Measurements from ENCODE around the gene RSKR. TPM values are rescaled to one million over a fixed set of nuclear protein-coding genes. Genes with fewer than 3 reads are reported as not detected.

The RSKR gene
- total RNA-seq, 3 donors from 2014 or later (not counting 1 experiment from before 2014, with no cell fraction given) = 10.0 to 14.6 (median 14.0) TPM

- H3K4me1 Mint-ChIP-seq = peaks cover 19 to 21% of the 10 kb centered on the region in 2 donors
- H3K4me3 ChIP-seq (ENCODE audit: low read length) = no peak overlapping the region
- no peaks in the 10 kb centered on the region for H3K9me3 Mint-ChIP-seq
- H3K9me3 ChIP-seq (ENCODE audit: control insufficient read depth, insufficient read depth, low read length) = no peaks in the 10 kb centered on the region
- DNase-seq (no peak), ATAC-seq (no peak)
- TF ChIP-seq CTCF (IDR thresholded peaks at IDR 0.05) = no peak
- no peak overlapping the region for H3K4me3 Mint-ChIP-seq
- no peak overlapping the region for H3K27ac ChIP-seq (ENCODE audit: low read length)
- H3K27ac Mint-ChIP-seq = no peak overlapping the region
- peaks cover 92% of the 10 kb centered on the region for H3K36me3 ChIP-seq (ENCODE audit: control insufficient read depth, insufficient read depth, low read length)
- no peaks in the 10 kb centered on the region for H3K27me3 ChIP-seq (ENCODE audit: control insufficient read depth, insufficient read depth, low read length)
- intact Hi-C loops (cut with micrococcal nuclease) = no loop called here
- WGBS (ENCODE audit: insufficient coverage) = 94% methylated on average over 14 of the region's 14 CpGs
- H3K4me1 ChIP-seq (ENCODE audit: control insufficient read depth, insufficient read depth, low read length) = no peaks in the 10 kb centered on the region
- no peaks in the 10 kb centered on the region for H3K27me3 Mint-ChIP-seq (ENCODE audit: low read depth in 2 of 2)
- H3K36me3 Mint-ChIP-seq = peaks cover 45% of the 10 kb centered on the region
Measured at GRCh38 chr17:28634206-28634865, 20.4 kb upstream of the RSKR start.

- WGBS (ENCODE audit: insufficient coverage) = 96% methylated on average over 4 of the region's 4 CpGs
- Mint-ChIP-seq H3K9me3 (no peaks in the 10 kb centered on the region), H3K36me3 (peaks cover 18% of the 10 kb centered on the region), H3K27me3 (ENCODE audit: low read depth in 2 of 2) (no peaks in the 10 kb centered on the region), H3K4me3 (no peak overlapping the region), H3K27ac (no peak overlapping the region), H3K4me1 (no peaks in the 10 kb centered on the region)
- Histone ChIP-seq H3K4me1 (ENCODE audit: control insufficient read depth, insufficient read depth, low read length) (no peaks in the 10 kb centered on the region), H3K27me3 (ENCODE audit: control insufficient read depth, insufficient read depth, low read length) (no peaks in the 10 kb centered on the region), H3K27ac (ENCODE audit: low read length) (no peak overlapping the region), H3K4me3 (ENCODE audit: low read length) (no peak overlapping the region), H3K36me3 (ENCODE audit: control insufficient read depth, insufficient read depth, low read length) (peaks cover 63% of the 10 kb centered on the region), H3K9me3 (ENCODE audit: control insufficient read depth, insufficient read depth, low read length) (no peaks in the 10 kb centered on the region)
- no peak for TF ChIP-seq CTCF (IDR thresholded peaks at IDR 0.05)
- intact Hi-C loops (cut with micrococcal nuclease) = no loop called here
- ATAC-seq (no peak), DNase-seq (no peak)
Measured at GRCh38 chr17:28626818-28627217, 12.8 kb upstream of the RSKR start.

DNA sequence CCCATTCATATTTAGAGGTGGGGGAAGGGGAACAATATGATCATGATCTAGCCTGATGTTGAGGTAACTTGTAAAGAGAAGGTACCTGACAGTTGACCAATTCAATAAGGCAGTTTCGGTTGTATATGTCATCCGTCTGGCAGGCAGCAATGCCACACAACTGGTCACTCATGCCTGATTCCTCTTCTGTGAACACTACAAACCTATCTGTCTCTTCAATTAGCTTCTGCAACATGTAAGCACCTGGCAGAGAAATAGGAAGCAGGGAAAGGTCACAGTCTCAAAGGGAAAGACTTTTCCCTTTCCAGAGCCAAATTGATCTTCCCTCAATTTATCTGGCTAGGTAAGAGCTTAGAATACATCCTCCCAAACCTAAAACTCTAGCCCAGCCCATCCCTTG, 10.2 kb upstream of the RSKR start:
- no peaks in the 10 kb centered on the region for H3K27me3 ChIP-seq (ENCODE audit: control insufficient read depth, insufficient read depth, low read length)
- peaks cover 22% of the 10 kb centered on the region for H3K36me3 Mint-ChIP-seq
- no peak for DNase-seq
- H3K27me3 Mint-ChIP-seq (ENCODE audit: low read depth in 2 of 2) = no peaks in the 10 kb centered on the region
- no peak for TF ChIP-seq CTCF (IDR thresholded peaks at IDR 0.05)
- no peak for ATAC-seq
- no peaks in the 10 kb centered on the region for H3K4me1 Mint-ChIP-seq
- peak overlapping the region in 1 of 2 donors; percentile 11 for H3K27ac Mint-ChIP-seq
- H3K4me3 Mint-ChIP-seq = no peak overlapping the region
- H3K9me3 ChIP-seq (ENCODE audit: control insufficient read depth, insufficient read depth, low read length) = no peaks in the 10 kb centered on the region
- intact Hi-C loops (cut with micrococcal nuclease) = no loop called here
- WGBS (ENCODE audit: insufficient coverage) = 87% methylated on average over 2 of the region's 2 CpGs
- no peak overlapping the region for H3K27ac ChIP-seq (ENCODE audit: low read length)
- H3K4me3 ChIP-seq (ENCODE audit: low read length) = no peak overlapping the region
- H3K4me1 ChIP-seq (ENCODE audit: control insufficient read depth, insufficient read depth, low read length) = no peaks in the 10 kb centered on the region
- H3K9me3 Mint-ChIP-seq = no peaks in the 10 kb centered on the region
- H3K36me3 ChIP-seq (ENCODE audit: control insufficient read depth, insufficient read depth, low read length) = peaks cover 72% of the 10 kb centered on the region

DNA sequence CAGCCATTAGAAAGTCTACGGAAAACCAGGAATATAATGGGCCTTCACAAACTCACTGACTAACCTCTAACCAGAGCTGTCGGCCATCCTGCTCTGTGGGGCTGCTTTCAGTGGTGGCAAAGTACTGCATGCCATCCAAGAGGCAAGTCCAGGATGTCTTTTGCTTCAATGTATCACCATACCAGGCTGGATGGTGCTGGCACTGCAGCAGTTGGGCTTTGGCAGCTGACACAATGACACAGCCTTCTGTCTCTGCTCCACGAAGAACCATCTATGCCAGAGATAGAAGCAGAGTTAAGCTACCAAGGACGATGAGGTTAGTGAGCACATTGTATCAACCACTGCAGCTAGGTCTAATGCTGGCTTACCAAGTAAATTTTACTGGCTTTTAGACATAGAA, 9.7 kb upstream of the RSKR start:
- no peak for ATAC-seq
- H3K4me1 ChIP-seq (ENCODE audit: control insufficient read depth, insufficient read depth, low read length) = no peaks in the 10 kb centered on the region
- 97% methylated on average over 4 of the region's 4 CpGs for WGBS (ENCODE audit: insufficient coverage)
- H3K36me3 ChIP-seq (ENCODE audit: control insufficient read depth, insufficient read depth, low read length) = peaks cover 76% of the 10 kb centered on the region
- no peak for DNase-seq
- no peaks in the 10 kb centered on the region for H3K27me3 ChIP-seq (ENCODE audit: control insufficient read depth, insufficient read depth, low read length)
- no peak overlapping the region for H3K4me3 ChIP-seq (ENCODE audit: low read length)
- intact Hi-C loops (cut with micrococcal nuclease) = no loop called here
- H3K27ac ChIP-seq (ENCODE audit: low read length) = no peak overlapping the region
- Mint-ChIP-seq H3K27ac (no peak overlapping the region), H3K4me1 (no peaks in the 10 kb centered on the region), H3K36me3 (peaks cover 22% of the 10 kb centered on the region), H3K4me3 (no peak overlapping the region), H3K27me3 (ENCODE audit: low read depth in 2 of 2) (no peaks in the 10 kb centered on the region), H3K9me3 (no peaks in the 10 kb centered on the region)
- TF ChIP-seq CTCF (IDR thresholded peaks at IDR 0.05) = no peak
- no peaks in the 10 kb centered on the region for H3K9me3 ChIP-seq (ENCODE audit: control insufficient read depth, insufficient read depth, low read length)

Measured in natural killer cell (primary cell).